Stomach (tissue), 9 donors: ENCODE measurements around the gene ETFDH. TPM values are rescaled to one million over a fixed set of nuclear protein-coding genes. Genes with fewer than 3 reads are reported as not detected.

Source experiments
- DNase-seq, 2 donors: peaks; one replicate each; pipeline versions ENCODE4 v3.0.0 to v3.0.0-alpha.2; 2013 to 2019
- H3K27ac ChIP-seq, 5 donors: fragments of 200-600 bp in 4 of 5; sonication (generic) in 4 of 5; one replicate each; pipeline ENCODE4 v1.5.1; 2013 to 2019; ENCODE audit warnings: mild to moderate bottlenecking in 1 of 5, moderate library complexity in 1 of 5
- H3K27me3 ChIP-seq, 3 donors: fragments of 200-600 bp; sonication (generic); one replicate each; pipeline ENCODE4 v1.5.1; 2017 to 2019; ENCODE audit warnings: mixed run types in 1 of 3
- H3K36me3 ChIP-seq, 4 donors: fragments of 200-600 bp; sonication (generic); 1 replicate in 3 of 4; 2 replicates in 1 of 4; pipeline ENCODE4 v1.5.1; 2016 to 2019
- H3K4me1 ChIP-seq, 4 donors: fragments of 200-600 bp; sonication (generic); one replicate each; pipeline ENCODE4 v1.5.1; 2016 to 2019
- H3K4me3 ChIP-seq, 4 donors: fragments of 200-600 bp; sonication (generic) in 3 of 4; one replicate each; pipeline ENCODE4 v1.5.1; 2016 to 2019; ENCODE audit warnings: mild to moderate bottlenecking in 1 of 4
- H3K9me3 ChIP-seq, 4 donors: fragments of 200-600 bp; sonication (generic); one replicate each; pipeline ENCODE4 v1.5.1; 2016 to 2019
- CTCF ChIP-seq, 7 experiments: fragments of 450-650 bp in 4 of 7; fragments of 200-600 bp in 3 of 7; sonication (generic) in 3 of 7; IDR thresholded peaks; one replicate each; pipeline ENCODE4 v1.5.1; 2016 to 2019; ENCODE audit warnings: antibody characterized with exemption in 7 of 7, control low read depth in 2 of 7, mild to moderate bottlenecking in 1 of 7
- EP300 ChIP-seq: sonication (generic); formaldehyde crosslinking; IDR thresholded peaks from one replicate; pipeline ENCODE4 v1.6.1; 2017; ENCODE audit warnings: antibody characterized with exemption
- POLR2A ChIP-seq, 4 donors: fragments of 450-650 bp; IDR thresholded peaks; one replicate each; pipeline ENCODE4 v1.6.1; 2016; ENCODE audit warnings: antibody characterized with exemption in 4 of 4, control low read depth in 2 of 4, mild to moderate bottlenecking in 1 of 4, moderate library complexity in 1 of 4
- POLR2AphosphoS5 ChIP-seq, 3 donors: sonication (generic); formaldehyde crosslinking; IDR thresholded peaks; one replicate each; pipeline ENCODE4 v1.6.1; 2016; ENCODE audit warnings: antibody characterized with exemption in 3 of 3
- WGBS, 5 donors: extraction: QIAGEN DNeasy Blood & Tissue Kit in 3 of 5; methylation state at CpG; one replicate each; pipeline versions ENCODE4 v1.1.5 to v1.1.7; 2013 to 2018; 5-methylcytosine and 5-hydroxymethylcytosine counted together
- intact Hi-C: fragments of 100-400 bp; cut with DNase I; formaldehyde crosslinking; loops from one replicate; pipeline ENCODE4 v1.15.1; 2023; ENCODE audit warnings: low total_unique reads
- polyA plus RNA-seq, 3 donors: library from polyadenylated mRNA; stranded (reverse); fragments of 200-250 nt; gene quantifications; one replicate each; pipeline ENCODE4 v1.2.3, GENCODE V29; 2013
- total RNA-seq, 5 donors: library from RNA; depleted of rRNA; stranded (reverse); fragments of >200 nt; gene quantifications; one replicate each; pipeline versions ENCODE4 v1.1.0 to v1.2.3, GENCODE V29; 2014 to 2016
- donor health status: healthy with polysubstance abuse.
- donor health status: Bipolar disorder and iron deficiency.
- donor health status: healthy.

ETFDH gene
- total and polyA plus RNA-seq, 8 donors, result 9.3 to 78.0 (median 21.8) TPM

DNA sequence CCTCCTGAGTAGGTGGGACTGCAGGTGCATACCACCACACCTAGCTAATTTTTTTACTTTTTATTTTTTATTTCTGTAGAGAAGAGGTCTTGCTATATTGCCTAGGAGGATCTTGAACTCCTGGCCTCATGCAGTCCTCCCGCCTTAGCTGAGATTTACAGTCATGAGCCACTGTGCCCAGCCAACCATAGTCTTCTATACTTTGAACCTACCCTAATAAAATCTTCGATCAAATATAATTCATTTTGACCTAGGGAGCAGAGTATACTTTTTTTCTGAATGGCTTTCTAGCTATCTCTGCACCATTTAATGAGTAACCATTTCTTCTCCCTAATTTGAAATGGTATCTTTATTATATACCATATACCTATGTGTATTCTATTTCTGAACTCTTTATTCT, 6.7 kb downstream of the ETFDH start:
- Histone ChIP-seq H3K9me3 (no peaks in the 10 kb centered on the region), H3K4me1 (peaks cover 0 to 11% (median 5%) of the 10 kb centered on the region in 4 donors), H3K36me3 (peaks cover 0 to 23% (median 19%) of the 10 kb centered on the region in 4 donors), H3K4me3 (no peak overlapping the region), H3K27me3 (no peaks in the 10 kb centered on the region), H3K27ac (no peak overlapping the region)
- DNase-seq, result no peak
- intact Hi-C loops, result no loop called here
- 89 to 99% (median 95%) methylated on average over 2 of the region's 2 CpGs for WGBS, 5 donors
- TF ChIP-seq CTCF (IDR thresholded peaks at IDR 0.05), result no peak

GRCh38 chr4:158681629-158682028, 9.5 kb downstream of the ETFDH start:
- H3K4me3 ChIP-seq, result no peak overlapping the region
- H3K27ac ChIP-seq, result no peak overlapping the region
- peak in 1 of 2 donors; percentile 27 for DNase-seq
- peaks cover 0 to 4% (median 0%) of the 10 kb centered on the region in 4 donors for H3K4me1 ChIP-seq
- H3K36me3 ChIP-seq, result peaks cover 3 to 50% (median 43%) of the 10 kb centered on the region in 4 donors
- H3K9me3 ChIP-seq, result no peaks in the 10 kb centered on the region
- WGBS, 5 donors, result 36 to 57% (median 48%) methylated on average over 1 of the region's 1 CpG
- TF ChIP-seq POLR2AphosphoS5 (IDR thresholded peaks at IDR 0.05), result no peak
- no peak for TF ChIP-seq POLR2A (IDR thresholded peaks at IDR 0.05)
- no peak for TF ChIP-seq CTCF (IDR thresholded peaks at IDR 0.05)
- no peak for TF ChIP-seq EP300
- no peaks in the 10 kb centered on the region for H3K27me3 ChIP-seq
- intact Hi-C loops, result no loop called here

- H3K36me3 ChIP-seq, result peaks cover 3 to 51% (median 46%) of the 10 kb centered on the region in 4 donors
- no peak overlapping the region for H3K27ac ChIP-seq
- no peak overlapping the region for H3K4me3 ChIP-seq
- H3K9me3 ChIP-seq, result no peaks in the 10 kb centered on the region
- intact Hi-C loops, result no loop called here
- no peaks in the 10 kb centered on the region for H3K27me3 ChIP-seq
- peaks cover 0 to 4% (median 0%) of the 10 kb centered on the region in 4 donors for H3K4me1 ChIP-seq
- peak in 1 of 2 donors; percentile 16 for DNase-seq
- 53 to 82% (median 73%) methylated on average over 2 of the region's 2 CpGs for WGBS, 5 donors
- no peak for TF ChIP-seq POLR2A (IDR thresholded peaks at IDR 0.05)
- TF ChIP-seq CTCF (IDR thresholded peaks at IDR 0.05), result no peak
- no peak for TF ChIP-seq EP300
Measured at GRCh38 chr4:158682066-158682465, 10.0 kb downstream of the ETFDH start.

DNA sequence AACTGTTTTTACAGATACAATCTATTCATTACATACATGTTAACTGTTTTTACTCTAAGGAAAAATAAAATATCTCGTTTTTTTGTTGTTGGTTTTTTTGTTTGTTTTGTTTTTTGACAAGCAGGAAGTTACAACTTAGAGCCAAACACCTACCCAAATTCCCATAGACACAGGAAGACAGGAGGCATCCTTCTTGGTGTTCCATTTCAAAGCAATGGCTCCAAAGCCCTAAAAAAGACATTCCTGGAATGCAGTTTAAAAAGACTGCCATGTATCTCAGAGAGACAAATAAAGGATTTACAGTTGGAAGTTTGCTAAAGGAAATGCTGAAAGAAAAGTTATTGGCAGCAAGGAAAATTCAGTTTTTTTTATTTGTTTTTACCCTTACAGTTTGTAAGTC, 16.7 kb downstream of the ETFDH start:
- Histone ChIP-seq H3K9me3 (no peaks in the 10 kb centered on the region), H3K27ac (no peak overlapping the region), H3K4me1 (no peaks in the 10 kb centered on the region), H3K27me3 (no peaks in the 10 kb centered on the region), H3K4me3 (no peak overlapping the region), H3K36me3 (peaks cover 3 to 81% (median 55%) of the 10 kb centered on the region in 4 donors)
- intact Hi-C loops, result no loop called here
- WGBS, 5 donors, result 73 to 84% (median 80%) methylated on average over 1 of the region's 1 CpG
- no peak for DNase-seq
- no peak for TF ChIP-seq CTCF (IDR thresholded peaks at IDR 0.05)
- TF ChIP-seq POLR2A (IDR thresholded peaks at IDR 0.05), result no peak
- no peak for TF ChIP-seq POLR2AphosphoS5 (IDR thresholded peaks at IDR 0.05)
- TF ChIP-seq EP300, result no peak
